Neural progenitor cell (in vitro differentiated cells): Measurements from ENCODE around the gene MED13L.

Experiments used
- CTCF ChIP-seq: fragments of 200-600 bp; sonication (generic); IDR thresholded peaks from 2 replicates; pipeline ENCODE4 v1.5.1; 2017; ENCODE audit warnings: antibody characterized with exemption, mild to moderate bottlenecking
- EZH2 ChIP-seq: fragments of 200-600 bp; sonication (generic); IDR thresholded peaks from 2 replicates; pipeline ENCODE4 v1.6.1; 2017; ENCODE audit warnings: antibody characterized with exemption, mild to moderate bottlenecking, moderate library complexity

GRCh38 chr12:116280595-116281290, 3.2 kb upstream of the MED13L start:
- no peak for TF ChIP-seq CTCF
- no peak for TF ChIP-seq EZH2
